Prostate gland (tissue), 2 donors: ENCODE results near the gene MGP.

ENCODE experiments used
- CTCF ChIP-seq, 4 experiments: fragments of 200-600 bp in 2 of 4; fragments of 450-650 bp in 2 of 4; sonication (generic) in 2 of 4; IDR thresholded peaks; 1 replicate in 3 of 4; 2 replicates in 1 of 4; pipeline ENCODE4 v1.5.1; 2016 to 2019; ENCODE audit warnings: antibody characterized with exemption in 4 of 4, mild to moderate bottlenecking in 2 of 4, moderate library complexity in 2 of 4
- POLR2A ChIP-seq: fragments of 450-650 bp; IDR thresholded peaks from one replicate; pipeline ENCODE4 v1.6.1; 2016; ENCODE audit warnings: antibody characterized with exemption, mild to moderate bottlenecking
- POLR2AphosphoS5 ChIP-seq: sonication (generic); formaldehyde crosslinking; IDR thresholded peaks from one replicate; pipeline ENCODE4 v1.6.1; 2017; ENCODE audit warnings: antibody characterized with exemption

GRCh38 chr12:14901228-14901562 lies 15.5 kb upstream of the MGP start:
- TF ChIP-seq POLR2A (no peak), CTCF (IDR thresholded peaks at IDR 0.05) (no peak), POLR2AphosphoS5 (no peak)
